HEK293 (cell line): ENCODE data around the gene HSF2BP.

Experiments
- CTCF ChIA-PET: fragments of 350-600 bp; formaldehyde crosslinking; extraction: SDS; loops from one replicate; lab custom pipeline; 2021; ENCODE audit warnings: antibody characterized with exemption; lab: Yijun Ruan, JAX
- POLR2A ChIA-PET: fragments of 300-600 bp; formaldehyde crosslinking; extraction: SDS; loops from one replicate; lab custom pipeline; 2020; ENCODE audit warnings: antibody characterized with exemption, inconsistent platforms; lab: Yijun Ruan, JAX
- H3K27ac ChIP-seq: fragments of 200-500 bp; sonication (Bioruptor generic); 2 replicates; pipeline ENCODE4 v1.5.1; 2014; ENCODE audit warnings: low read depth, low read length, control low read depth, inconsistent platforms; ENCODE audit errors: extremely low read depth
- H3K36me3 ChIP-seq, 2 experiments: fragments of 200-500 bp in 1 of 2; sonication (Bioruptor generic) in 1 of 2; 1 replicate in 1 of 2; 2 replicates in 1 of 2; pipeline ENCODE4 v1.5.1; 2014 to 2017; ENCODE audit warnings: inconsistent platforms in 2 of 2, low read length in 2 of 2; ENCODE audit not compliant: control insufficient read depth in 2 of 2, insufficient read depth in 1 of 2
- H3K4me1 ChIP-seq: fragments of 200-500 bp; sonication (Bioruptor generic); 2 replicates; pipeline ENCODE4 v1.5.1; 2014; ENCODE audit warnings: mild to moderate bottlenecking, low read length, inconsistent platforms; ENCODE audit not compliant: control insufficient read depth, insufficient read depth
- H3K4me3 ChIP-seq: 2 replicates; pipeline ENCODE4 v1.5.1; 2011; ENCODE audit warnings: low read depth, mild to moderate bottlenecking, control low read depth, low read length, moderate library complexity
- H3K9me3 ChIP-seq: fragments of 200-500 bp; sonication (Bioruptor generic); 2 replicates; pipeline ENCODE4 v1.5.1; 2014; ENCODE audit warnings: low read depth, low read length, inconsistent platforms; ENCODE audit not compliant: control insufficient read depth, insufficient read depth
- ATF2 ChIP-seq: fragments of 450-650 bp; formaldehyde crosslinking; IDR thresholded peaks from 2 replicates; pipeline ENCODE4 v1.5.1; 2016; ENCODE audit warnings: missing biosample characterization, missing genetic modification characterization, low read depth
- EGR2 ChIP-seq: fragments of 450-650 bp; formaldehyde crosslinking; IDR thresholded peaks from 2 replicates; pipeline ENCODE4 v1.5.1; 2016; ENCODE audit warnings: low read depth, missing biosample characterization, missing genetic modification characterization
- GLI2 ChIP-seq: fragments of 450-650 bp; formaldehyde crosslinking; IDR thresholded peaks from 2 replicates; pipeline ENCODE4; 2017; ENCODE audit warnings: missing biosample characterization, missing genetic modification characterization, low read depth, borderline replicate concordance
- ZBTB17 ChIP-seq: fragments of 450-650 bp; formaldehyde crosslinking; IDR thresholded peaks from 2 replicates; pipeline ENCODE4 v1.5.1; 2016; ENCODE audit warnings: missing biosample characterization, missing genetic modification characterization
- ZBTB20 ChIP-seq: fragments of 450-650 bp; formaldehyde crosslinking; IDR thresholded peaks from 2 replicates; pipeline ENCODE4 v1.5.1; 2016; ENCODE audit warnings: missing biosample characterization, missing genetic modification characterization
- ZBTB7A ChIP-seq: fragments of 450-650 bp; formaldehyde crosslinking; IDR thresholded peaks from 2 replicates; pipeline ENCODE4 v1.5.1; 2016; ENCODE audit warnings: low read depth, missing biosample characterization, missing genetic modification characterization
- ZFHX2 ChIP-seq: fragments of 450-650 bp; formaldehyde crosslinking; conservative IDR thresholded peaks from 2 replicates; pipeline ENCODE4 v1.5.1; 2016; ENCODE audit warnings: missing biosample characterization, missing genetic modification characterization
- ZNF138 ChIP-seq: fragments of 450-650 bp; formaldehyde crosslinking; IDR thresholded peaks from 2 replicates; pipeline ENCODE4 v1.5.1; 2016; ENCODE audit warnings: missing biosample characterization, missing genetic modification characterization, borderline replicate concordance
- ZNF146 ChIP-seq: fragments of 450-650 bp; formaldehyde crosslinking; IDR thresholded peaks from 2 replicates; pipeline ENCODE4 v1.5.1; 2016; ENCODE audit warnings: missing biosample characterization, missing genetic modification characterization
- ZNF530 ChIP-seq: fragments of 450-650 bp; formaldehyde crosslinking; IDR thresholded peaks from 2 replicates; pipeline ENCODE4 v1.5.1; 2016; ENCODE audit warnings: low read depth, missing biosample characterization, missing genetic modification characterization
- ZNF596 ChIP-seq: fragments of 450-650 bp; IDR thresholded peaks from 2 replicates; pipeline ENCODE4 v1.5.0; 2018; ENCODE audit warnings: missing biosample characterization, mild to moderate bottlenecking, missing genetic modification characterization, moderate library complexity
- ZNF785 ChIP-seq: fragments of 450-650 bp; formaldehyde crosslinking; IDR thresholded peaks from 2 replicates; pipeline ENCODE4 v1.5.1; 2016; ENCODE audit warnings: missing biosample characterization, missing genetic modification characterization
- TF ChIP-seq, protein P1 (sequence below): fragments of 450-650 bp; formaldehyde crosslinking; IDR thresholded peaks from 2 replicates; pipeline ENCODE4 v1.5.1; 2017; ENCODE audit warnings: missing biosample characterization, missing genetic modification characterization
- TF ChIP-seq, protein P2 (sequence below): fragments of 450-650 bp; formaldehyde crosslinking; IDR thresholded peaks from 2 replicates; pipeline ENCODE4 v1.5.1; 2016; ENCODE audit warnings: missing biosample characterization, missing genetic modification characterization

HSF2BP gene

GRCh38 chr21:43634618-43635017 lies 24.7 kb downstream of the HSF2BP start (continued):
- TF ChIP-seq, protein P1, sequence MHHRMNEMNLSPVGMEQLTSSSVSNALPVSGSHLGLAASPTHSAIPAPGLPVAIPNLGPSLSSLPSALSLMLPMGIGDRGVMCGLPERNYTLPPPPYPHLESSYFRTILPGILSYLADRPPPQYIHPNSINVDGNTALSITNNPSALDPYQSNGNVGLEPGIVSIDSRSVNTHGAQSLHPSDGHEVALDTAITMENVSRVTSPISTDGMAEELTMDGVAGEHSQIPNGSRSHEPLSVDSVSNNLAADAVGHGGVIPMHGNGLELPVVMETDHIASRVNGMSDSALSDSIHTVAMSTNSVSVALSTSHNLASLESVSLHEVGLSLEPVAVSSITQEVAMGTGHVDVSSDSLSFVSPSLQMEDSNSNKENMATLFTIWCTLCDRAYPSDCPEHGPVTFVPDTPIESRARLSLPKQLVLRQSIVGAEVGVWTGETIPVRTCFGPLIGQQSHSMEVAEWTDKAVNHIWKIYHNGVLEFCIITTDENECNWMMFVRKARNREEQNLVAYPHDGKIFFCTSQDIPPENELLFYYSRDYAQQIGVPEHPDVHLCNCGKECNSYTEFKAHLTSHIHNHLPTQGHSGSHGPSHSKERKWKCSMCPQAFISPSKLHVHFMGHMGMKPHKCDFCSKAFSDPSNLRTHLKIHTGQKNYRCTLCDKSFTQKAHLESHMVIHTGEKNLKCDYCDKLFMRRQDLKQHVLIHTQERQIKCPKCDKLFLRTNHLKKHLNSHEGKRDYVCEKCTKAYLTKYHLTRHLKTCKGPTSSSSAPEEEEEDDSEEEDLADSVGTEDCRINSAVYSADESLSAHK (tag by site-specific recombination), result no peak
- no peak for TF ChIP-seq ZNF530
- no peak for TF ChIP-seq ZBTB7A (tag by site-specific recombination)
- no peak for TF ChIP-seq ZNF138 (tag by site-specific recombination)
- no peak for TF ChIP-seq ZBTB17 (tag by site-specific recombination)
- no peak for TF ChIP-seq ZNF785 (tag by site-specific recombination)
- no peak for TF ChIP-seq ZNF596
- TF ChIP-seq ZBTB20, result no peak

DNA sequence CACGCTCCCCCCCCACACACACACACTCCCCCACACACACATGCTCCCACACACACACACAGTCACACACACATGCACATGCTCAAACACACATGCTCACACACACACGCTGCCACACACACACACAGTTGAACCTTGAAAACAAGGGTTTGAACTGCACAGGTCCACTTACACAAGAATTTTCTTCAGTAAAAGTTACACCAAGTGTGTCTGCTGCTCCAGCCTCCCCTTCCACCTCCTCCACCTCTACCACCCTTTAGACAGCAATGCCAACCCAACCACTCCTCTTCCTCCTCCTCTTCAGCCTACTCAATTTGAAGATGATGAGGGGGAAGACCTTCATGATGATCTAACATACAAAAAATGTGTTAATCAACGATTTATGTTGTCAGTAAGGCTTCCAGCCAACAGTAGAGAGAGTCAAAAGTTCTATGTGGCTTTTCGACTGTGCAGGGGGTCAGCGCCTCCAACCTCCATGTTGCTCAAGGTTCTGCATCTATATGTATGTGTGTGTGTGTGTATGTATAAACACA lies 26.8 kb downstream of the HSF2BP start:
- Histone ChIP-seq H3K4me1 (no peaks in the 10 kb centered on the region), H3K4me3 (no peak overlapping the region), H3K36me3 (peaks cover 0 to 12% of the 10 kb centered on the region in 2 experiments; a peak in 2 of 3 replicates), H3K27ac (no peak overlapping the region), H3K9me3 (no peaks in the 10 kb centered on the region)
- POLR2A ChIA-PET, result no interaction called here
- TF ChIP-seq ZFHX2 (peak; percentile 74), ATF2 (no peak), EGR2 (tag by site-specific recombination) (peak; percentile 65; the same call in 1 of the 2 replicates), ZNF146 (tag by site-specific recombination) (no peak)
- TF ChIP-seq, protein P1 (tag by site-specific recombination), result no peak
- TF ChIP-seq, protein P2, sequence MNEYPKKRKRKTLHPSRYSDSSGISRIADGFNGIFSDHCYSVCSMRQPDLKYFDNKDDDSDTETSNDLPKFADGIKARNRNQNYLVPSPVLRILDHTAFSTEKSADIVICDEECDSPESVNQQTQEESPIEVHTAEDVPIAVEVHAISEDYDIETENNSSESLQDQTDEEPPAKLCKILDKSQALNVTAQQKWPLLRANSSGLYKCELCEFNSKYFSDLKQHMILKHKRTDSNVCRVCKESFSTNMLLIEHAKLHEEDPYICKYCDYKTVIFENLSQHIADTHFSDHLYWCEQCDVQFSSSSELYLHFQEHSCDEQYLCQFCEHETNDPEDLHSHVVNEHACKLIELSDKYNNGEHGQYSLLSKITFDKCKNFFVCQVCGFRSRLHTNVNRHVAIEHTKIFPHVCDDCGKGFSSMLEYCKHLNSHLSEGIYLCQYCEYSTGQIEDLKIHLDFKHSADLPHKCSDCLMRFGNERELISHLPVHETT (tag by site-specific recombination), result no peak
- TF ChIP-seq, all 188 proteins: peak for 2
- CTCF ChIA-PET, result interaction anchor here (2.4 kb wide), 1 partner anchor 13 kb away, joined by 11 read pairs; no protein-coding TSS in a partner anchor

GRCh38 chr21:43631411-43632107 lies 27.7 kb downstream of the HSF2BP start:
- ChIA-PET CTCF (interaction anchor here (1.5 kb wide), 1 partner anchor 20 kb away, joined by 3 read pairs; no protein-coding TSS in a partner anchor), POLR2A (no interaction called here)
- no peak overlapping the region for H3K27ac ChIP-seq
- TF ChIP-seq ZFHX2 (peak; percentile 94), GLI2 (tag by site-specific recombination) (no peak), EGR2 (tag by site-specific recombination) (peak; percentile 97)
- TF ChIP-seq, all 188 proteins: peak for 2
- Histone ChIP-seq H3K36me3 (peaks cover 0 to 12% of the 10 kb centered on the region in 2 experiments; a peak in 2 of 3 replicates), H3K9me3 (no peaks in the 10 kb centered on the region), H3K4me1 (no peaks in the 10 kb centered on the region), H3K4me3 (no peak overlapping the region)
